WTC11 (cell line): ENCODE measurements around the gene MRPL19.

ENCODE experiments used
- ATF1 ChIP-seq: sonication (generic); formaldehyde crosslinking; IDR thresholded peaks from 2 replicates; pipeline ENCODE4 v1.8.1; 2023; ENCODE audit warnings: mild to moderate bottlenecking, moderate library complexity, missing genetic modification reagents
- CREB1 ChIP-seq: sonication (generic); formaldehyde crosslinking; IDR thresholded peaks from 2 replicates; pipeline ENCODE4 v1.8.0; 2023; ENCODE audit warnings: mild to moderate bottlenecking, missing genetic modification reagents
- CTCF ChIP-seq: fragments of 200-600 bp; IDR thresholded peaks from 2 replicates; pipeline ENCODE4 v1.8.0; 2022; ENCODE audit warnings: antibody characterized with exemption
- FOXJ3 ChIP-seq: sonication (generic); formaldehyde crosslinking; IDR thresholded peaks from 2 replicates; pipeline ENCODE4 v1.9.0; 2021; ENCODE audit warnings: missing genetic modification reagents, mild to moderate bottlenecking, borderline replicate concordance
- IRF2 ChIP-seq: sonication (generic); formaldehyde crosslinking; IDR thresholded peaks from 2 replicates; pipeline ENCODE4 v1.8.0; 2022; ENCODE audit warnings: low read depth, missing genetic modification reagents, borderline replicate concordance
- NFYB ChIP-seq: sonication (generic); formaldehyde crosslinking; conservative IDR thresholded peaks from 2 replicates; pipeline ENCODE4 v1.8.0; 2022; ENCODE audit warnings: low read depth, missing genetic modification reagents
- SP1 ChIP-seq: sonication (generic); formaldehyde crosslinking; conservative IDR thresholded peaks from 2 replicates; pipeline ENCODE4 v1.8.1; 2022; ENCODE audit warnings: missing genetic modification reagents
- TF ChIP-seq, protein P1 (sequence below): sonication (generic); formaldehyde crosslinking; IDR thresholded peaks from 2 replicates; pipeline ENCODE4 v1.8.1; 2022; ENCODE audit warnings: low read depth, mild to moderate bottlenecking, moderate library complexity, missing genetic modification reagents, borderline replicate concordance

GRCh38 chr2:75656563-75656962, 10.0 kb downstream of the MRPL19 start:
- TF ChIP-seq, protein P1, sequence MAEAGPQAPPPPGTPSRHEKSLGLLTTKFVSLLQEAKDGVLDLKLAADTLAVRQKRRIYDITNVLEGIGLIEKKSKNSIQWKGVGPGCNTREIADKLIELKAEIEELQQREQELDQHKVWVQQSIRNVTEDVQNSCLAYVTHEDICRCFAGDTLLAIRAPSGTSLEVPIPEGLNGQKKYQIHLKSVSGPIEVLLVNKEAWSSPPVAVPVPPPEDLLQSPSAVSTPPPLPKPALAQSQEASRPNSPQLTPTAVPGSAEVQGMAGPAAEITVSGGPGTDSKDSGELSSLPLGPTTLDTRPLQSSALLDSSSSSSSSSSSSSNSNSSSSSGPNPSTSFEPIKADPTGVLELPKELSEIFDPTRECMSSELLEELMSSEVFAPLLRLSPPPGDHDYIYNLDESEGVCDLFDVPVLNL (CRISPR knock-in tag) = no peak
- TF ChIP-seq CREB1 (CRISPR knock-in tag) (no peak), ATF1 (CRISPR knock-in tag) (no peak), CTCF (no peak), SP1 (CRISPR knock-in tag) (no peak), NFYB (no peak), FOXJ3 (CRISPR knock-in tag) (no peak), IRF2 (CRISPR knock-in tag) (no peak)
